IgD-negative memory B cell (primary cell): ENCODE data around the gene SLC19A1. TPM values are rescaled to one million over a fixed set of nuclear protein-coding genes. Genes with fewer than 3 reads are reported as not detected.

Experiments used
- H3K27ac Mint-ChIP-seq, 3 donors: one replicate each; pipeline ENCODE4 v1.8.0; 2020 to 2022; ENCODE audit warnings: mild to moderate bottlenecking in 3 of 3, mixed read lengths in 3 of 3, moderate library complexity in 1 of 3
- H3K27me3 Mint-ChIP-seq: one replicate; pipeline ENCODE4 v1.8.0; 2021; ENCODE audit warnings: mixed read lengths
- H3K36me3 Mint-ChIP-seq: one replicate; pipeline ENCODE4 v1.8.0; 2020; ENCODE audit warnings: mild to moderate bottlenecking, mixed read lengths
- H3K4me1 Mint-ChIP-seq, 3 donors: one replicate each; pipeline ENCODE4 v1.8.0; 2020 to 2022; ENCODE audit warnings: mixed read lengths in 3 of 3, mild to moderate bottlenecking in 1 of 3
- H3K4me3 Mint-ChIP-seq, 4 donors: one replicate each; pipeline ENCODE4 v1.8.0; 2020 to 2022; ENCODE audit warnings: mild to moderate bottlenecking in 4 of 4, mixed read lengths in 4 of 4, moderate library complexity in 3 of 4
- H3K9me3 Mint-ChIP-seq, 3 donors: one replicate each; pipeline ENCODE4 v1.8.0; 2020 to 2021; ENCODE audit warnings: mixed read lengths in 3 of 3, mild to moderate bottlenecking in 1 of 3
- polyA plus RNA-seq: library from polyadenylated mRNA; unstranded; fragments of 300-500 nt; fragmentation: Illumina TruSeq; gene quantifications from one replicate; pipeline ENCODE4 v1.2.3, GENCODE V29; 2021

Gene SLC19A1
- polyA plus RNA-seq, 1 donor from 2014 or later: 15.2 TPM

- no peak overlapping the region for H3K4me3 Mint-ChIP-seq
- H3K4me1 Mint-ChIP-seq: no peaks in the 10 kb centered on the region
- H3K9me3 Mint-ChIP-seq: no peaks in the 10 kb centered on the region
- no peak overlapping the region for H3K27ac Mint-ChIP-seq
- H3K27me3 Mint-ChIP-seq: peaks cover 4% of the 10 kb centered on the region
- no peaks in the 10 kb centered on the region for H3K36me3 Mint-ChIP-seq
Observed at GRCh38 chr21:45454926-45455673, 87.1 kb downstream of the SLC19A1 start.

- no peaks in the 10 kb centered on the region for H3K9me3 Mint-ChIP-seq
- H3K36me3 Mint-ChIP-seq: no peaks in the 10 kb centered on the region
- peaks cover 5% of the 10 kb centered on the region for H3K27me3 Mint-ChIP-seq
- no peaks in the 10 kb centered on the region for H3K4me1 Mint-ChIP-seq
- no peak overlapping the region for H3K4me3 Mint-ChIP-seq
- H3K27ac Mint-ChIP-seq: no peak overlapping the region
Observed at GRCh38 chr21:45454060-45454925, 87.9 kb downstream of the SLC19A1 start.

- Mint-ChIP-seq H3K4me1 (no peaks in the 10 kb centered on the region), H3K4me3 (no peak overlapping the region), H3K9me3 (peaks cover 0 to under 1% (median 0%) of the 10 kb centered on the region in 3 donors), H3K27me3 (peaks cover 4% of the 10 kb centered on the region), H3K27ac (no peak overlapping the region), H3K36me3 (no peaks in the 10 kb centered on the region)
Observed at GRCh38 chr21:45453308-45453950, 88.8 kb downstream of the SLC19A1 start.

GRCh38 chr21:45452696-45453307 lies 89.4 kb downstream of the SLC19A1 start:
- Mint-ChIP-seq H3K36me3 (no peaks in the 10 kb centered on the region), H3K27ac (no peak overlapping the region), H3K27me3 (peaks cover 4% of the 10 kb centered on the region), H3K4me1 (no peaks in the 10 kb centered on the region), H3K4me3 (no peak overlapping the region), H3K9me3 (peaks cover 0 to 5% (median 3%) of the 10 kb centered on the region in 3 donors)

GRCh38 chr21:45451771-45452182 lies 90.5 kb downstream of the SLC19A1 start:
- Mint-ChIP-seq H3K4me3 (no peak overlapping the region), H3K36me3 (no peaks in the 10 kb centered on the region), H3K4me1 (no peaks in the 10 kb centered on the region), H3K27me3 (peaks cover 4% of the 10 kb centered on the region), H3K27ac (no peak overlapping the region), H3K9me3 (peaks cover 0 to 5% (median 4%) of the 10 kb centered on the region in 3 donors)

- H3K4me3 Mint-ChIP-seq: no peak overlapping the region
- H3K27ac Mint-ChIP-seq: no peak overlapping the region
- H3K9me3 Mint-ChIP-seq: peaks cover 0 to 8% (median 6%) of the 10 kb centered on the region in 3 donors
- peaks cover 5% of the 10 kb centered on the region for H3K27me3 Mint-ChIP-seq
- H3K36me3 Mint-ChIP-seq: no peaks in the 10 kb centered on the region
- no peaks in the 10 kb centered on the region for H3K4me1 Mint-ChIP-seq
Observed at GRCh38 chr21:45451091-45451740, 91.0 kb downstream of the SLC19A1 start.

GRCh38 chr21:45450423-45451090 lies 91.7 kb downstream of the SLC19A1 start:
- Mint-ChIP-seq H3K36me3 (no peaks in the 10 kb centered on the region), H3K27me3 (peaks cover 9% of the 10 kb centered on the region), H3K9me3 (peaks cover 0 to 10% (median 8%) of the 10 kb centered on the region in 3 donors), H3K4me3 (no peak overlapping the region), H3K4me1 (no peaks in the 10 kb centered on the region), H3K27ac (no peak overlapping the region)

- Mint-ChIP-seq H3K27ac (no peak overlapping the region), H3K4me1 (no peaks in the 10 kb centered on the region), H3K4me3 (no peak overlapping the region), H3K27me3 (peaks cover 9% of the 10 kb centered on the region), H3K36me3 (no peaks in the 10 kb centered on the region), H3K9me3 (peaks cover 0 to 10% (median 8%) of the 10 kb centered on the region in 3 donors)
Observed at GRCh38 chr21:45449658-45450422, 92.4 kb downstream of the SLC19A1 start.

GRCh38 chr21:45448810-45449657 lies 93.2 kb downstream of the SLC19A1 start:
- Mint-ChIP-seq H3K4me1 (no peaks in the 10 kb centered on the region), H3K27ac (peak overlapping the region in 1 of 3 donors; percentile 80), H3K36me3 (no peaks in the 10 kb centered on the region), H3K4me3 (no peak overlapping the region), H3K9me3 (peaks cover 0 to 10% (median 8%) of the 10 kb centered on the region in 3 donors), H3K27me3 (peaks cover 9% of the 10 kb centered on the region)

GRCh38 chr21:45448283-45448809 lies 93.9 kb downstream of the SLC19A1 start:
- H3K27ac Mint-ChIP-seq: no peak overlapping the region
- no peaks in the 10 kb centered on the region for H3K36me3 Mint-ChIP-seq
- no peaks in the 10 kb centered on the region for H3K4me1 Mint-ChIP-seq
- H3K27me3 Mint-ChIP-seq: peaks cover 9% of the 10 kb centered on the region
- H3K4me3 Mint-ChIP-seq: no peak overlapping the region
- H3K9me3 Mint-ChIP-seq: peaks cover 0 to 10% (median 8%) of the 10 kb centered on the region in 3 donors
